HEK293 (cell line): Measurements from ENCODE around the gene PSAT1.

Source experiments
- CTCF ChIP-seq: fragments of 450-650 bp; formaldehyde crosslinking; IDR thresholded peaks from 2 replicates; pipeline ENCODE4 v1.5.1; 2016; ENCODE audit warnings: missing biosample characterization, missing genetic modification characterization
- ZNF274 ChIP-seq, 2 experiments: fragments of 200-500 bp in 1 of 2; fragments of 450-650 bp in 1 of 2; sonication (Bioruptor generic) in 1 of 2; formaldehyde crosslinking in 1 of 2; IDR thresholded peaks; 2 replicates each; pipeline versions ENCODE4 v1.5.1 to v1.6.1; 2014 to 2016; ENCODE audit warnings: borderline replicate concordance in 1 of 2, inconsistent platforms in 1 of 2, low read length in 1 of 2, missing biosample characterization in 1 of 2, missing genetic modification characterization in 1 of 2
- ZNF416 ChIP-seq: fragments of 450-650 bp; formaldehyde crosslinking; IDR thresholded peaks from 2 replicates; pipeline ENCODE4 v1.5.1; 2016; ENCODE audit warnings: missing biosample characterization, missing genetic modification characterization

GRCh38 chr9:78248635-78249034 lies 48.3 kb upstream of the PSAT1 start:
- TF ChIP-seq CTCF (tag by site-specific recombination) (no peak), ZNF274 (IDR thresholded peaks at IDR 0.05; ENCODE audit: low read length) (no peak), ZNF274 (tag by site-specific recombination; IDR thresholded peaks at IDR 0.05; ENCODE audit: borderline replicate concordance) (no peak), ZNF416 (tag by site-specific recombination) (no peak)
